Skeletal muscle satellite cell (primary cell): ENCODE data around the gene PER1.

Experiments used
- H3K27me3 ChIP-seq: 2 replicates; pipeline ENCODE4 v1.7.0; 2013; ENCODE audit warnings: low read length; ENCODE audit not compliant: control insufficient read depth, insufficient read depth
- H3K36me3 ChIP-seq: 2 replicates; pipeline ENCODE4 v1.7.0; 2013; ENCODE audit warnings: mild to moderate bottlenecking, control low read depth, low read length; ENCODE audit not compliant: insufficient read depth
- H3K4me1 ChIP-seq: 2 replicates; pipeline ENCODE4 v1.7.0; 2013; ENCODE audit warnings: low read length; ENCODE audit not compliant: control insufficient read depth, insufficient read depth
- H3K4me2 ChIP-seq: 2 replicates; pipeline ENCODE4 v1.7.0; 2013; ENCODE audit warnings: mild to moderate bottlenecking, low read length
- H3K4me3 ChIP-seq: 2 replicates; pipeline ENCODE4 v1.7.0; 2013; ENCODE audit warnings: low read length
- H3K9ac ChIP-seq: 2 replicates; pipeline ENCODE4 v1.7.0; 2013; ENCODE audit warnings: mild to moderate bottlenecking, low read depth, low read length, moderate library complexity
- H3K9me3 ChIP-seq: replicated peaks from 2 replicates; pipeline ENCODE4 v1.7.0; 2013; ENCODE audit warnings: mild to moderate bottlenecking, control low read depth, low read length

The PER1 gene

DNA sequence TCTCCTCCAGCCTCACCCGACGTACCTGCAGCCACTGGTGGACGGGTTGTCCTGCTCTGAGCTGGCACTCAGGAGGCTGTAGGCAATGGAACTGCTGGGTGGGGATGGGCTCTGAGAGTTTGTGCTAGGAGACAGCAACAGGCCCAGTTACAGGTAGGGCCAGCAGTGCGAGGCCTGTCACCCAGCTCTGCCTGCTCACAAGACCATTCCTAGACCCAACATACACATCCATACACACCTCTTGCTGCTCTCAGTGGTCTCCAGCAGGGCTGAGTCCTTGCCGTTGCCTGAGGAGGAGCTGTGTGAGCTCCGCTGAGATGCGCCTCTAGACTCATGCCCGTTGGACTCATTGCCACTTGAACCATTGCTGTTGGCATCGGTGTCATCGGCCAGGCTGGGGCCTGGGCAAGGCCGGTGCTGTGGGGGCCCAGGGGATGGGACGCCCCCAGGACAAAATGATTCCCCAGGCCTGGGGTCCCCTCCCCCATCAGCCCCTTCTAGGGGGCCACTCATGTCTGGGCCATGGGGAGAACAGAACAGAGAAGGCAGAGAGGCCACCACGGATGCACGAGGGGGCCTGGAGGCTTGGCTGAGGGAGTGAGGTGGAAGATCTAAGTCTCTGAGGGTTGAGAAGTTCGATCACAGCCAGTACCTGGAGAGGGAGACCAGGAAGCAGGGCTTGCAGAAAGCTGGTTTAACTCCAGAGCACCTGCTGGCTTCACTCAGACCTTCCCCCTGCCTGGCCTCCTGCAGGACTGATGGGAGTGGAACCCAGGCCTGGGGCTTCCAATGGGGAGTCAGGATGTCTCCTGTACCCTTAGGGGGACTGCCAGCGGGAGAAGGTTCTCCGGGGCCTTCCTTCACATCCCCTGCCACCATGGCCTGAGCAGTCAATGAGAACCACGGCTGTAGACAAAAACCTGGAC lies 1.7 kb downstream of the PER1 start:
- H3K27me3 ChIP-seq, result no peaks in the 10 kb centered on the region
- H3K4me3 ChIP-seq, result peak overlapping the region; percentile 79
- H3K9me3 ChIP-seq, result no peaks in the 10 kb centered on the region
- H3K4me2 ChIP-seq, result peak overlapping the region; percentile 96
- H3K36me3 ChIP-seq, result peaks cover 58% of the 10 kb centered on the region
- peaks cover 38% of the 10 kb centered on the region for H3K4me1 ChIP-seq
- H3K9ac ChIP-seq, result peak overlapping the region; percentile 99

GRCh38 chr17:8149419-8150193 lies 2.6 kb downstream of the PER1 start:
- H3K9ac ChIP-seq, result peak overlapping the region; percentile 99
- peak overlapping the region; percentile 96 for H3K4me2 ChIP-seq
- H3K4me3 ChIP-seq, result no peak overlapping the region
- peaks cover 31% of the 10 kb centered on the region for H3K4me1 ChIP-seq
- no peaks in the 10 kb centered on the region for H3K27me3 ChIP-seq
- no peaks in the 10 kb centered on the region for H3K9me3 ChIP-seq
- H3K36me3 ChIP-seq, result peaks cover 65% of the 10 kb centered on the region

- H3K4me1 ChIP-seq, result peaks cover 23% of the 10 kb centered on the region
- no peak overlapping the region for H3K9ac ChIP-seq
- peaks cover 74% of the 10 kb centered on the region for H3K36me3 ChIP-seq
Measured at GRCh38 chr17:8148560-8148959, 3.6 kb downstream of the PER1 start.

DNA sequence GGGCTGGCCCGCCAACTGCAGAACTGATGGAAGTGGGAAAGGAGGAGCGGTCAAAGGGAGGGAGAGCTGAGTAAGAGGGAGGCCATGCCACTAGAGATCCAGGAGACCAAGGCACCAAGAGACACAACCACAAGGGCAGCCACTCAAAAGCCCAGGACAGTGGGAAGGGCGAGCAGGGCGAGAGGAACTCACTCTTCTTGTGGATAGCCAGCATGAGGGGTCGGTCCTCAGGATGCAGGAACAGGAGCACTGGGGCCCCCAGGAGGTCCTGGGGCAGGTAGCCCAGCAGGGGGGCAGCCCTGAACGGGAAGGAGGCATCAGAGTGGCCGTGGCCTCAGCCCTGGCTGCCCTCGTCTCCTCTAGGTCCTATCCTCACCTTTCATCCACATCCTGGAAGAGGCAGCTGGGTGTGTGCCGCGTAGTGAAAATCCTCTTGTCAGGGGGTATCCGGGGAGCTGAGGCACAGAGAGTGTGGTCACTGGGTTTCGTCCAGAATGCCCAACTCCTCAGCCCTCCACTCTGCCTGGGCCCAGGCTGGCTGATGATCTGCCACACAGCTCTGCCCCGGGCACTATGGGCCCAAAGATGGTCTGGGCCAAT lies 4.3 kb downstream of the PER1 start:
- no peak overlapping the region for H3K4me2 ChIP-seq
- no peak overlapping the region for H3K4me3 ChIP-seq
- H3K36me3 ChIP-seq, result peaks cover 76% of the 10 kb centered on the region
- H3K27me3 ChIP-seq, result no peaks in the 10 kb centered on the region
- H3K4me1 ChIP-seq, result peaks cover 18% of the 10 kb centered on the region
- no peak overlapping the region for H3K9ac ChIP-seq
- H3K9me3 ChIP-seq, result no peaks in the 10 kb centered on the region

More at GRCh38 chr17:8148560-8148959, 3.6 kb downstream of the PER1 start:
- Histone ChIP-seq H3K4me2 (no peak overlapping the region), H3K9me3 (no peaks in the 10 kb centered on the region), H3K27me3 (no peaks in the 10 kb centered on the region), H3K4me3 (no peak overlapping the region)

DNA sequence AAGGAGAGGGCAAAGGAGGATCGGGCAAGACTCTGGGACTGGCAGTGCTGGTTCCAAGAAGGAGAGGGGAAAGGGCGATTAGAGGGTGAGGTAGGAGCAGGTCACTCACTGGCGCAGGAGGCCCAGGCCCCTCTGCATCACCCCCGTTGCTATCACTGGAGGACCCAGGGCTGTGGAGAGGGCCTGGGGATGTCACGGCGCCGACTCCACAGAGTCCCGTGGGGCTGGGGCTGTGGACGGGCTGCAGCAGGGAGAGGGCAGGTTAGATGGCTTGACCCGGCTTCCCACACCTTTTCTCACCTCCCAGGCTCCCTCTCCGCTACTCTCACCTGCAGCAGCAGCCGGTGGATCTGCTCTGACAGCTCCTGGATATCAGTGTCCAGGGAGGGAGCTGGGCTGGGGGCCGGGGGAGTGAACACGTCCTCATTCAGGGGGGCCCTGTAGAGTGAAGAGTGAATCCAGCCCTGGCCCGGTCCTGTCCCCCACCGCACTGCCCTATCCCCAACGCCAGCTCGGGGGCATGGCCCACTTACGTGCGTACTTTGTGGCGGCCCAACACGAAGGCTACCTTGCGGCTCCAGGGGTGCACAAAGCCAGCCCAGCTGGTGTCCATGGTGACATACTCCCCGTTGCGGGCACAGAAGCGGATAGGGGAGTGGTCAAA lies 4.9 kb downstream of the PER1 start:
- Histone ChIP-seq H3K4me3 (no peak overlapping the region), H3K4me1 (peaks cover 13% of the 10 kb centered on the region)

DNA sequence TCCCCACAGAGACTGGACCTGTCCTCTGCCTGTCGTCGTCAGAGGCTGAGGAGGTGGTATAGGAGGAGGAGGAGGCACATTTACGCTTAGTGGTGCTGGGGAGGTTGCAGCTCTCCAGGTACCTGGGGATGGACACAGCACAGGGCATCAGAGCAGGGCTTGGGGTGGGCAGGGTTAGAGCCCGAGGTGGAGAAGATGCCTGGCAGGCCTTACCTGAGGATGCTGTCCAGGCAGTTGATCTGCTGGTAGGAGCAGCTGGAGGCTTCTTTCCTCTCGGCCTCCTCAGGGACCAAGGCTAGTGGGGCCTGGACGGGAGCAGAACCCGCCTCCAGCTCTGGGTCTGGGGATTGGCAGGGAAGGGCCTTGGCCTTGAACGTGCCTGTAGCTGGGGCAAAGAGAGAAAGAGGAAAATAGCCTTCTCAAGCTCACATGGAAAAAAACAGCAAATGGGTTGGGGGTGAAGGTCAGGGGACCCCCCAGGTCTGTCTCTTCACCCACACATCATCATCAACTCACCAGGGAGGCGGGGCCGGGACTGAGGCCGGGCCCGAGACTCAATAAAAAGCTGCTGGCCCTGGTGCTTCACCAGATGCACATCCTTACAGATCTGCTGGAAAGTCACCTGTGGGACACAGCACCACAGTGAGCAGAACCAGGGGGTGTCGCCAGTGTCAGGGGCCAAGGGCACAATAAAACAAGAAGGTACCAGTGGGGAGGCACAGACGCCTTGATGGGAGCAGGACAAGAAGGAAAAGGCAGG lies 5.6 kb downstream of the PER1 start:
- no peak overlapping the region for H3K4me2 ChIP-seq
- no peak overlapping the region for H3K4me3 ChIP-seq
- peaks cover 87% of the 10 kb centered on the region for H3K36me3 ChIP-seq
- no peak overlapping the region for H3K9ac ChIP-seq
- H3K9me3 ChIP-seq, result no peaks in the 10 kb centered on the region
- no peaks in the 10 kb centered on the region for H3K27me3 ChIP-seq
- peaks cover 13% of the 10 kb centered on the region for H3K4me1 ChIP-seq

More for the DNA sequence above, 4.9 kb downstream of the PER1 start:
- Histone ChIP-seq H3K27me3 (no peaks in the 10 kb centered on the region), H3K9ac (no peak overlapping the region), H3K9me3 (no peaks in the 10 kb centered on the region), H3K4me2 (no peak overlapping the region), H3K36me3 (peaks cover 80% of the 10 kb centered on the region)

DNA sequence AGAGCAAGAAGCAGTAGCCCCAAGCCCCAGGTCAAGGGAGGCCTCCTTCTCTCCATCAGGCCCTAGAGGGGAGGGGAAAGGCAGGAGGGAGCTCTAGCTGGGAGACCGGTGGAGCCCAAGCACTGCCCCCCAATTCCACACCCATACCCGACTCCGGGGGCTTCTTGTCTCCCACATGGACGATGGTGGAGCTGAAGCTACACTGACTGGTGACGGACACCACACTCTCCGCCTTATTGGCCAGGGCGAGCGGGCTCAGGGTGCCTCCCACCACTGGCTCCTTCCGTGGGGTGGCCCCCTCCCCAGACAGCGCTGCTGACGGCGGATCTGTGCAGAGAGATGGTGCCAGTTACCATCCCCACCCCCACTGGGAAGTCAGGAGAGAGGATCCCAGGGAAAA lies 6.4 kb downstream of the PER1 start:
- H3K9ac ChIP-seq, result no peak overlapping the region
- no peaks in the 10 kb centered on the region for H3K27me3 ChIP-seq
- H3K4me2 ChIP-seq, result no peak overlapping the region
- no peaks in the 10 kb centered on the region for H3K9me3 ChIP-seq
- no peak overlapping the region for H3K4me3 ChIP-seq
- H3K36me3 ChIP-seq, result peaks cover 94% of the 10 kb centered on the region
- H3K4me1 ChIP-seq, result peaks cover 11% of the 10 kb centered on the region

GRCh38 chr17:8144401-8145231 lies 7.6 kb downstream of the PER1 start:
- no peak overlapping the region for H3K4me3 ChIP-seq
- H3K27me3 ChIP-seq, result no peaks in the 10 kb centered on the region
- H3K9me3 ChIP-seq, result no peaks in the 10 kb centered on the region
- peaks cover 94% of the 10 kb centered on the region for H3K36me3 ChIP-seq
- H3K4me2 ChIP-seq, result no peak overlapping the region
- H3K9ac ChIP-seq, result no peak overlapping the region
- H3K4me1 ChIP-seq, result no peaks in the 10 kb centered on the region

GRCh38 chr17:8143581-8144400 lies 8.4 kb downstream of the PER1 start:
- Histone ChIP-seq H3K4me1 (no peaks in the 10 kb centered on the region), H3K27me3 (no peaks in the 10 kb centered on the region), H3K4me2 (no peak overlapping the region), H3K4me3 (no peak overlapping the region), H3K36me3 (peaks cover 89% of the 10 kb centered on the region), H3K9me3 (no peaks in the 10 kb centered on the region), H3K9ac (no peak overlapping the region)
